TTC549 (cell line): Measurements from ENCODE around the gene MRPL4.
"Not testable (repeated sequence)": the region's sequence is repeated elsewhere in the genome, so short reads cannot be mapped to it uniquely, and the experiment has no call there.

Source experiments
- FAIRE-seq: peaks from 2 replicates; lab custom pipeline; 2012; peaks lifted over from hg19 to GRCh38; lab: Jason Lieb, UNC

The MRPL4 gene

GRCh38 chr19:10230173-10230860, 21.7 kb upstream of the MRPL4 start:
- FAIRE-seq = no peak

GRCh38 chr19:10230861-10231611, 21.0 kb upstream of the MRPL4 start, which contains the start of gene S1PR2:
TSS of gene S1PR2 (minus strand) at chr19:10231331. CDS start at chr19:10224905, 6,426 bp downstream.
- no peak for FAIRE-seq

GRCh38 chr19:10231612-10232228, 20.3 kb upstream of the MRPL4 start:
- FAIRE-seq = no peak

GRCh38 chr19:10233946-10234345, 18.1 kb upstream of the MRPL4 start:
- FAIRE-seq = no peak

- FAIRE-seq = no peak
These were observed 17.0 kb upstream of the MRPL4 start for GRCh38 chr19:10235003-10235402.

- not testable (repeated sequence) for FAIRE-seq
These were observed 16.6 kb upstream of the MRPL4 start for GRCh38 chr19:10235409-10235808.

- FAIRE-seq = no peak
These were observed 14.3 kb upstream of the MRPL4 start for GRCh38 chr19:10237702-10238101.

- no peak for FAIRE-seq
These were observed 13.7 kb upstream of the MRPL4 start for GRCh38 chr19:10238172-10238783.

- FAIRE-seq = not testable (repeated sequence)
These were observed 10.1 kb upstream of the MRPL4 start for GRCh38 chr19:10241826-10242449.

- no peak for FAIRE-seq
These were observed 8.4 kb upstream of the MRPL4 start for GRCh38 chr19:10243606-10244005.

- no peak for FAIRE-seq
These were observed 6.7 kb upstream of the MRPL4 start for GRCh38 chr19:10245189-10245939.

GRCh38 chr19:10246511-10246910, 5.5 kb upstream of the MRPL4 start:
- FAIRE-seq = no peak

- no peak for FAIRE-seq
These were observed 693 bp downstream of the MRPL4 start for GRCh38 chr19:10252707-10253106.

- FAIRE-seq = no peak
These were observed 2.2 kb downstream of the MRPL4 start for GRCh38 chr19:10254244-10254643.

GRCh38 chr19:10255358-10255757, 3.3 kb downstream of the MRPL4 start:
- FAIRE-seq = no peak

- FAIRE-seq = no peak
These were observed 4.5 kb downstream of the MRPL4 start for GRCh38 chr19:10256551-10256950.

GRCh38 chr19:10256970-10257615, 5.1 kb downstream of the MRPL4 start:
- FAIRE-seq = no peak

GRCh38 chr19:10258080-10258710, 6.2 kb downstream of the MRPL4 start:
- FAIRE-seq = no peak

- no peak for FAIRE-seq
These were observed 7.3 kb downstream of the MRPL4 start for GRCh38 chr19:10259162-10259905.

GRCh38 chr19:10260141-10260584, 8.1 kb downstream of the MRPL4 start:
- FAIRE-seq = no peak
